Smooth muscle cell (in vitro differentiated cells): ENCODE results near the gene SNX27. TPM values are rescaled to one million over a fixed set of nuclear protein-coding genes. Genes with fewer than 3 reads are reported as not detected.

Source experiments
- DNase-seq: peaks from one replicate; lab custom pipeline; 2025; ENCODE audit not compliant: unreplicated experiment; lab: John Stamatoyannopoulos, UW
- H2AFZ ChIP-seq: fragments of 200-600 bp; sonication (generic); 2 replicates; pipeline ENCODE4 v1.6.0; 2016; ENCODE audit warnings: antibody characterized with exemption, low read depth, mild to moderate bottlenecking
- H3F3A ChIP-seq: fragments of 200-600 bp; sonication (generic); 2 replicates; pipeline ENCODE4 v1.6.0; 2017; ENCODE audit warnings: antibody characterized with exemption, low read depth
- H3K27ac ChIP-seq: fragments of 200-600 bp; sonication (generic); 2 replicates; pipeline ENCODE4 v1.5.1; 2016; ENCODE audit warnings: low read depth, mild to moderate bottlenecking
- H3K27me3 ChIP-seq: fragments of 200-600 bp; sonication (generic); 2 replicates; pipeline ENCODE4 v1.6.1; 2016; ENCODE audit warnings: low read depth, mild to moderate bottlenecking
- H3K36me3 ChIP-seq: fragments of 200-600 bp; sonication (generic); 2 replicates; pipeline ENCODE4 v1.5.1; 2016; ENCODE audit warnings: low read depth
- H3K4me1 ChIP-seq: fragments of 200-600 bp; sonication (generic); 2 replicates; pipeline ENCODE4 v1.5.1; 2016; ENCODE audit warnings: low read depth
- H3K4me2 ChIP-seq: fragments of 200-600 bp; sonication (generic); 2 replicates; pipeline ENCODE4 v1.6.0; 2016; ENCODE audit warnings: mild to moderate bottlenecking
- H3K4me3 ChIP-seq: fragments of 200-600 bp; sonication (generic); 2 replicates; pipeline ENCODE4 v1.5.1; 2016; ENCODE audit warnings: mild to moderate bottlenecking
- H3K79me2 ChIP-seq: fragments of 200-600 bp; sonication (generic); 2 replicates; pipeline ENCODE4 v1.6.0; 2016; ENCODE audit warnings: low read depth, mild to moderate bottlenecking
- H3K9ac ChIP-seq: fragments of 200-600 bp; sonication (generic); 2 replicates; pipeline ENCODE4 v1.6.0; 2016; ENCODE audit warnings: low read depth
- H3K9me3 ChIP-seq: fragments of 200-600 bp; sonication (generic); replicated peaks from 2 replicates; pipeline ENCODE4 v1.5.1; 2016; ENCODE audit warnings: low read depth
- H4K20me1 ChIP-seq: fragments of 200-600 bp; sonication (generic); 2 replicates; pipeline ENCODE4 v1.6.0; 2016; ENCODE audit warnings: low read depth
- CTCF ChIP-seq: fragments of 200-600 bp; sonication (generic); IDR thresholded peaks from 2 replicates; pipeline ENCODE4 v1.5.1; 2017; ENCODE audit warnings: borderline replicate concordance, mild to moderate bottlenecking, antibody characterized with exemption; ENCODE audit not compliant: insufficient read depth, poor library complexity, severe bottlenecking
- WGBS: methylation state at CpG from one replicate; pipeline ENCODE4 v1.1.7; 2016; ENCODE audit warnings: low lambda C conversion rate; 5-methylcytosine and 5-hydroxymethylcytosine counted together
- polyA plus RNA-seq: library from polyadenylated mRNA; unstranded; fragments of >200 nt; fragmentation: Nextera tagmentation; extraction: Ambion mirVana; gene quantifications from 2 replicates; pipeline ENCODE4 v1.2.1, GENCODE V29; 2016
- total RNA-seq: library from RNA; depleted of rRNA; stranded (reverse); fragments of >200 nt; gene quantifications from 2 replicates; pipeline ENCODE4 v1.2.3, GENCODE V29; 2014

The SNX27 gene
- total and polyA plus RNA-seq, 2 experiments from 2014 or later = 11.9 to 20.9 TPM

DNA sequence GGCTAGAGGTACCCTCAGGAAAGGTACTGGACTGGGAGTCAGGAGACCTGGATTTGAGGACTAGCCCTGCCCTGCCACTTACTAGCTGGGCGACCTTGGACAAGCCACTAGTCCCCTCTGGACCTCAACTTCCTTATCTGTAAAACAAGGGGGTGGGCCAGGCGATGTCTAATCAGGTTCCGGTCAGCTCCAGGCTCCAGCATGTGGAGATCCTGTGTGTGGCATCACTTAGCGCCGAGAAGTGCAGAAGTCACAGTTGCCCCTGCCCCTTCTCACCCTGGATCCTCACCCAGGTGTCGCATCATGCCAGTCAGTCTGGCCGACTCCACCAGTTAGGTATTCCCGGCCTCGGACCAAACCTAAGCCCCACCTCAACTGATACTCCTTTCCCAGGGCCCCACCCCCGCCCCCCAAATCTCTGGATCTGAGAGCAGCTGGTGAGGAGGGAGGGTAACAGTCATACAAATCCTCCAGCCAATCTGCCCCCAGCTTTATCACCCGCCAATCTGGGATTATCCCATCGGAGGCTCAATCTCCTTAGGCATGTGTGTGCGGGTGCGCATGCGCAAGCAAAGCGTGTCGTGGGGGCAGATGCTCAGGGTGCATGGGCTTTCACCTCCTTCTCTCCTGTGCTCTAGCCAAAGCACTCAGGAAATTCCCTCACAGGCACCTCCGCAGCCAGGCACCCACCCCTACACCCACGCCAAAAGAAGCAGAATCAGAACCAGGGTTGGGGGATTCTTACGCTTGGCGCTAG lies 99.4 kb downstream of the SNX27 start:
- TF ChIP-seq CTCF = no peak
- Histone ChIP-seq H2AFZ (no peak overlapping the region), H3K4me2 (no peak overlapping the region), H4K20me1 (no peaks in the 10 kb centered on the region), H3F3A (no peaks in the 10 kb centered on the region), H3K27me3 (peaks cover 14% of the 10 kb centered on the region), H3K4me3 (no peak overlapping the region), H3K4me1 (peaks cover 7% of the 10 kb centered on the region), H3K9me3 (no peaks in the 10 kb centered on the region), H3K79me2 (no peaks in the 10 kb centered on the region), H3K36me3 (no peaks in the 10 kb centered on the region), H3K27ac (no peak overlapping the region), H3K9ac (no peak overlapping the region)
- no peak for DNase-seq
- 90% methylated on average over 21 of the region's 21 CpGs for WGBS

GRCh38 chr1:151711951-151712350 lies 100.1 kb downstream of the SNX27 start:
- no peak for TF ChIP-seq CTCF
- WGBS = 75% methylated on average over 10 of the region's 10 CpGs
- Histone ChIP-seq H3K9me3 (no peaks in the 10 kb centered on the region), H3K79me2 (no peaks in the 10 kb centered on the region), H2AFZ (no peak overlapping the region), H3K4me2 (no peak overlapping the region), H3F3A (no peaks in the 10 kb centered on the region), H3K9ac (no peak overlapping the region), H4K20me1 (no peaks in the 10 kb centered on the region), H3K4me1 (peaks cover 7% of the 10 kb centered on the region), H3K27ac (no peak overlapping the region), H3K27me3 (peaks cover 22% of the 10 kb centered on the region), H3K36me3 (no peaks in the 10 kb centered on the region), H3K4me3 (no peak overlapping the region)
- no peak for DNase-seq

GRCh38 chr1:151713044-151713443 lies 101.2 kb downstream of the SNX27 start:
- Histone ChIP-seq H3F3A (no peaks in the 10 kb centered on the region), H3K4me3 (no peak overlapping the region), H3K9ac (no peak overlapping the region), H4K20me1 (no peaks in the 10 kb centered on the region), H3K27me3 (peaks cover 31% of the 10 kb centered on the region), H3K4me1 (peaks cover 7% of the 10 kb centered on the region), H3K4me2 (no peak overlapping the region), H3K79me2 (no peaks in the 10 kb centered on the region), H3K27ac (no peak overlapping the region), H2AFZ (no peak overlapping the region), H3K36me3 (no peaks in the 10 kb centered on the region), H3K9me3 (no peaks in the 10 kb centered on the region)
- no peak for DNase-seq
- 85% methylated on average over 2 of the region's 2 CpGs for WGBS
- TF ChIP-seq CTCF = no peak

DNA sequence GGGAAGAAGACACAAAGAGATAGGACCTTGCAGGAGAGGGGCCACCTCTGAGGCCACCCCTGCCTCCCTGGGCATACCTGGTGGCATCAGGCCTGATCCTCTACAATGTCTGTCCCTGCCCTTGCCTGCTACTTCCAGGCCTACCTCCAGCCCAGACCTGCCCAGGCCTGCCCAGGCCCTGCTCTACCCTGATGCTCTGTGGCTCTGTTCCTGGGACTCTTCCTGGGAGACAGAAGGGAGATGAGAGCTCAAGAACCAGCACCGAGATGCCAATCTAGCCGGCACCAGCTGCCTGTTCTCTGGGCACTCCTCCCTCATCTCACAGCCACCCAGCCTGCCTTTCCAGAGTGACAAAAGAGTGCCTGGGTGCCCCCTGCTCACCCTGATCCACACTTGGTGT lies 102.0 kb downstream of the SNX27 start:
- no peak overlapping the region for H3K4me3 ChIP-seq
- 85% methylated on average over 2 of the region's 2 CpGs for WGBS
- no peak overlapping the region for H3K27ac ChIP-seq
- no peak overlapping the region for H3K9ac ChIP-seq
- no peaks in the 10 kb centered on the region for H3F3A ChIP-seq
- H3K4me2 ChIP-seq = no peak overlapping the region
- DNase-seq = no peak
- H3K36me3 ChIP-seq = no peaks in the 10 kb centered on the region
- no peaks in the 10 kb centered on the region for H3K9me3 ChIP-seq
- H2AFZ ChIP-seq = no peak overlapping the region
- H3K4me1 ChIP-seq = peaks cover 7% of the 10 kb centered on the region
- peaks cover 36% of the 10 kb centered on the region for H3K27me3 ChIP-seq
- no peaks in the 10 kb centered on the region for H4K20me1 ChIP-seq
- no peaks in the 10 kb centered on the region for H3K79me2 ChIP-seq
- TF ChIP-seq CTCF = no peak
